ENCODE data around the gene CELSR1. TPM values are rescaled to one million over a fixed set of nuclear protein-coding genes. Genes with fewer than 3 reads are reported as not detected.

The CELSR1 gene
- total RNA-seq, 3 donors from 2014 or later, result 1.9 to 4.2 (median 2.5) TPM

DNA sequence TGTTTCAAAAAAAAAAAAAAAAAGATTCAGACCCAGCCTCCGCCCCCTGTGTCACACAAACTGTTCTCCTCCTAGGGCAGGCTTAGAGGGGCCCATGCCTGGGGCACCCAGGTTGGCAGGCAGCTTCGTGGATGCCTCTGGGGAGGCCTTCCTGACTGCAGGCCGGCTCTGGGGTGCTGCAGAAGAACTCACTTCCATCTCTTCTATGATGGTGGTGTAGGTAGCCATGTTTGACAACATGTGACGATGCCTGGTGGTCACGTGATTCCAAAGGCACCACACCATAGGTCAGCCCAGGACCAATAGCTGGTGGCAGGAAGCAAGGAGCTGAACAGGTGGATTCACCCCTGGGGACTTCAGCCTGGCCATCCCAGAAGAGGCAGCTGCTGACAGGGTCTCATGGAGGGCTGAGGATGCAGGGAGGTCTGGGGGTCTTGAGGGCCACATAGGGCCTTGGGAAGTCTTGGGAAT lies 24.1 kb upstream of the CELSR1 start:
- ATAC-seq (no peak), DNase-seq (peak in 1 of 3 donors; percentile 29)
- TF ChIP-seq, protein P1, sequence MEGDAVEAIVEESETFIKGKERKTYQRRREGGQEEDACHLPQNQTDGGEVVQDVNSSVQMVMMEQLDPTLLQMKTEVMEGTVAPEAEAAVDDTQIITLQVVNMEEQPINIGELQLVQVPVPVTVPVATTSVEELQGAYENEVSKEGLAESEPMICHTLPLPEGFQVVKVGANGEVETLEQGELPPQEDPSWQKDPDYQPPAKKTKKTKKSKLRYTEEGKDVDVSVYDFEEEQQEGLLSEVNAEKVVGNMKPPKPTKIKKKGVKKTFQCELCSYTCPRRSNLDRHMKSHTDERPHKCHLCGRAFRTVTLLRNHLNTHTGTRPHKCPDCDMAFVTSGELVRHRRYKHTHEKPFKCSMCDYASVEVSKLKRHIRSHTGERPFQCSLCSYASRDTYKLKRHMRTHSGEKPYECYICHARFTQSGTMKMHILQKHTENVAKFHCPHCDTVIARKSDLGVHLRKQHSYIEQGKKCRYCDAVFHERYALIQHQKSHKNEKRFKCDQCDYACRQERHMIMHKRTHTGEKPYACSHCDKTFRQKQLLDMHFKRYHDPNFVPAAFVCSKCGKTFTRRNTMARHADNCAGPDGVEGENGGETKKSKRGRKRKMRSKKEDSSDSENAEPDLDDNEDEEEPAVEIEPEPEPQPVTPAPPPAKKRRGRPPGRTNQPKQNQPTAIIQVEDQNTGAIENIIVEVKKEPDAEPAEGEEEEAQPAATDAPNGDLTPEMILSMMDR (IDR thresholded peaks at IDR 0.05), result no peak
- H3K4me3 ChIP-seq, result no peak overlapping the region
- no peaks in the 10 kb centered on the region for H3K9me3 ChIP-seq
- no peaks in the 10 kb centered on the region for H3K36me3 ChIP-seq (ENCODE audit: low read depth)
- peaks cover 11% of the 10 kb centered on the region for H3K4me1 ChIP-seq (ENCODE audit: low read depth)
- intact Hi-C loops (cut with DNase I, micrococcal nuclease), result no loop called here

DNA sequence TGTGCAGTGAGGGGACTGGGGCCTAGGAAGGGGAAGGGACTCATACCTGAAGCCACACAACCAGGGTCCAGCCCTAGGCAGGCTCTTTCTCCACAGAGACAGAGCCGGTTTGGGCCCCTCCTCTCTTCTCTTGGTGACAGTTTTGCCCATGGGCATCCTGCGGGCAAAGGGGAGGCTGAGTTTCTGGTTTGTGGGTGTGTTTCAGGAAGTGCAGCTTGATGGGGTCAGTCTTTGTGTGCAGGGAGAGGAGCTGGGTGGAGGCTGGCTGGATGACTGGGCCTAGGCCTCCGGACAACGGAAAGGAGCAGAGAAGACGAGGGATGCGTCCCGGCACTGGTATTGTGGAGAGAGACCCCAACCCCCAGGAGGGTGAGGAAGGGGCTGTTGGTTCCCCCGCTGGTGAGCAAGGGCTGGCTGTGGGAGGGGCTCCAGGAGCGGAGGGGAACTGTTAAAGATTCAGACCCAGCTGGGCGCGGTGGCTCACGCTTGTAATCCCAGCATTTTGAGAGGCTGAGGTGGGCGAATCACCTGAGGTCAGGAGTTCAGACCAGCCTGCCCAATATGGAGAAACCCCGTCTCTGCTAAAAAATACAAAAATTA lies 23.4 kb upstream of the CELSR1 start:
- intact Hi-C loops (cut with DNase I, micrococcal nuclease), result no loop called here
- no peak for ATAC-seq
- H3K36me3 ChIP-seq (ENCODE audit: low read depth), result no peaks in the 10 kb centered on the region

DNA sequence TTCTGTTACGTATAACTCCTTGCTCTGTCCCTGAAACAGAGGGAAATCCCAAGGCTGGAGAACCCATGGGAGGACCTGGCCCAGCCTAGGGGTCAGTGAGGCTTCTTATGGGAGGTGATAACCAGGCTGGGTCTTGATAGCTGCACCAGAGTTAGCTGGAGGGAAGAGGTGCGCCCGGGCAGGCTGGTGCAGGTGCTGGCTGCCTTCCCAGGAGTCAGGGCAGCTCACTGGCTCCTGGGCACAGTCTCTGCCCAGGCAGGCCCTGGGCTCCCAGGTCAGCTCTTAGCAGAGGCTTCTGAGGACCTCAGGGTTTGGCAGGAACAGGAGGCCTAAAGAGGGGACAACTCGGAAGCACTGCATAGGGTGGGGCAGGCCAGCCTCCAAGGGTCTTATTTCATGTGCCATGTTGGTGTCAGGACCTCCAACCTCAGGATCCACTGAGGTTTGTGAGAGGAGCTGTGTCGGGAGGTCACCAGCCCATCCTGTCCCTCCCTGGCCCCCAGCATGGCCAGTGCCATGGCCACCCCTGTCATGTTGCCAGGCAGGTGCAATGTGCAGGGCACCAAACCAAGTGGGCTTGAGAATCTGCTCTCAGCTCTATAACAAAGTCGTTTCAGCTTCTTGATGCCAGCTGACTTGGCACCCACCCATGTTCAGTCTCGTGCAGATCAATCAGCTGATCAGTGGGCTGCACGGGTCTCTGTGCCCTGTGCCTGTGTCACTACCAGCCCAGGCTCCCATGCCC lies 20.5 kb upstream of the CELSR1 start:
- no peaks in the 10 kb centered on the region for H3K9me3 ChIP-seq

More for the DNA sequence above, 23.4 kb upstream of the CELSR1 start:
- Histone ChIP-seq H3K9me3 (no peaks in the 10 kb centered on the region), H3K4me3 (no peak overlapping the region), H3K4me1 (ENCODE audit: low read depth) (peaks cover 11% of the 10 kb centered on the region)
- TF ChIP-seq, protein P1 (IDR thresholded peaks at IDR 0.05), result no peak
- DNase-seq, result peak in 1 of 3 donors; percentile 28

DNA sequence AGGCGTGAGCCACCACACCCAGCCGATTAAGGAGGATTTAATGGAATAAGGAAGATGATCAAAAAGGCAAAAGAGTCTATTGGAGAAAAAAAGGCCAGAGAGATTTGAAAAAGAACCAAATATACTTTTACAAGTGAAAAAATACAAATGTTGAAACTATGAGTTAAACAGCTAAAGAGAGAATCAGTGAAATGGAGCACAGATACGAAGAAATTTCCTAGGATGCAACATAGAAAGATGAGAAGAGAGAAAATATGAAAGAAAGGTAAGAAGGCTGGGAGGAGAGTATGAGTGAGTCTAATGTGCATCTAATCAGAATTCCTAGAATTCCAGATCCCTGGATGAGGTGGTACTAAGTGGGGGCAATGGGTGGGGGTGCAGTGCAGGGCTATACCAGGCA lies 19.4 kb upstream of the CELSR1 start:
- no peaks in the 10 kb centered on the region for H3K36me3 ChIP-seq (ENCODE audit: low read depth)
- no peak for ATAC-seq
- intact Hi-C loops (cut with DNase I, micrococcal nuclease), result no loop called here
- H3K9me3 ChIP-seq, result no peaks in the 10 kb centered on the region
- TF ChIP-seq, protein P1 (IDR thresholded peaks at IDR 0.05), result no peak
- DNase-seq, result no peak
- no peak overlapping the region for H3K4me3 ChIP-seq
- H3K4me1 ChIP-seq (ENCODE audit: low read depth), result no peaks in the 10 kb centered on the region

More for the DNA sequence above, 20.5 kb upstream of the CELSR1 start:
- ATAC-seq (peak; percentile 28), DNase-seq (peak in 1 of 3 donors; percentile 28)
- Histone ChIP-seq H3K4me3 (no peak overlapping the region), H3K36me3 (ENCODE audit: low read depth) (no peaks in the 10 kb centered on the region), H3K4me1 (ENCODE audit: low read depth) (no peaks in the 10 kb centered on the region)
- intact Hi-C loops (cut with DNase I, micrococcal nuclease), result no loop called here
- TF ChIP-seq, protein P1 (IDR thresholded peaks at IDR 0.05), result no peak

DNA sequence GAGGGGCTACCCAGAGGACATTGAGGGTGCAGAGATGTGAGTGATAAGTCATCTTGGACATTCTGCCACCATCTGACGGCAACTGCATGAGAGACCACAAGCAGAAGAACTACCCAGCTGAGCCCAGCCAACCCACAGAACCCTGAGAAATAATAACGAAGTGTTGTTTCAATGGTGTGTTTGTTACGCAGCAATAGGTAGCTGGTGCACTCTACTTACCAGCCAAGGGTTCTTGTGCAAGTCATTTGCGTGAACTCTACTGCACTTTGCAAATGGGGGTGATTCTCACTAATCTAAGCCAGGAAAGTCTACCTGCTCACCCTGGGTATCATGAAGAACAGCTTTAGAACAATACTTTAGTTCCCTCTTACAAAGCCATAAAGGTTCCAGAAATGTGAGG lies 15.8 kb upstream of the CELSR1 start:
- intact Hi-C loops (cut with DNase I, micrococcal nuclease), result no loop called here
- Histone ChIP-seq H3K36me3 (ENCODE audit: low read depth) (no peaks in the 10 kb centered on the region), H3K9me3 (no peaks in the 10 kb centered on the region), H3K4me1 (ENCODE audit: low read depth) (no peaks in the 10 kb centered on the region), H3K4me3 (no peak overlapping the region)
- TF ChIP-seq, protein P1 (IDR thresholded peaks at IDR 0.05), result no peak
- ATAC-seq (no peak), DNase-seq (no peak)
